Body of pancreas (tissue), 4 donors: ENCODE data around the gene ROBO1. TPM values are rescaled to one million over a fixed set of nuclear protein-coding genes. Genes with fewer than 3 reads are reported as not detected.

Source experiments
- ATAC-seq: fragments of 150-250 bp; one replicate; pipeline ENCODE4 v1.9.1; 2016
- DNase-seq, 4 donors: peaks; one replicate each; pipeline ENCODE4 v3.0.0-alpha.2; 2019
- H3K27ac ChIP-seq, 4 donors: fragments of 200-600 bp; sonication (generic); 1 replicate in 3 of 4; 2 replicates in 1 of 4; pipeline versions ENCODE4 v1.5.1 to v1.6.1; 2016 to 2019; ENCODE audit warnings: mild to moderate bottlenecking in 1 of 4, mixed read lengths in 1 of 4, moderate library complexity in 1 of 4
- H3K27me3 ChIP-seq, 2 donors: fragments of 200-600 bp; sonication (generic); one replicate each; pipeline ENCODE4 v1.6.0; 2016; ENCODE audit warnings: mild to moderate bottlenecking in 1 of 2
- H3K36me3 ChIP-seq, 2 donors: fragments of 200-600 bp; sonication (generic); replicated peaks in 1 of 2; 2 replicates each; pipeline ENCODE4 v1.5.1; 2016; ENCODE audit warnings: low read depth in 2 of 2; ENCODE audit not compliant: insufficient read depth in 1 of 2
- H3K4me1 ChIP-seq: fragments of 200-600 bp; sonication (generic); one replicate; pipeline ENCODE4 v1.6.0; 2016
- H3K4me3 ChIP-seq, 2 donors: fragments of 200-600 bp; sonication (generic); 1 replicate in 1 of 2; 2 replicates in 1 of 2; pipeline ENCODE4 v1.5.1; 2016 to 2019
- H3K9me3 ChIP-seq, 3 donors: fragments of 200-600 bp; sonication (generic); 1 replicate in 2 of 3; 2 replicates in 1 of 3; pipeline ENCODE4 v1.5.1; 2016
- POLR2A ChIP-seq, 3 donors: fragments of 450-650 bp; IDR thresholded peaks; one replicate each; pipeline ENCODE4 v1.6.1; 2016; ENCODE audit warnings: antibody characterized with exemption in 3 of 3, mild to moderate bottlenecking in 2 of 3
- WGBS, 2 donors: methylation state at CpG; one replicate each; pipeline ENCODE4 v1.1.5; 2017; 5-methylcytosine and 5-hydroxymethylcytosine counted together
- intact Hi-C: fragments of 100-400 bp; cut with DNase I; formaldehyde crosslinking; loops from one replicate; pipeline ENCODE4 v1.15.1; 2023
- total RNA-seq, 2 donors: library from RNA; depleted of rRNA; stranded (reverse); fragments of >200 nt; gene quantifications; one replicate each; pipeline ENCODE4 v1.1.0, GENCODE V29; 2016
- TF ChIP-seq, protein P1 (sequence below), 7 experiments: fragments of 450-650 bp in 4 of 7; fragments of 200-600 bp in 3 of 7; sonication (generic) in 3 of 7; IDR thresholded peaks; one replicate each; pipeline ENCODE4 v1.5.1; 2016 to 2019; ENCODE audit warnings: antibody characterized with exemption in 7 of 7

ROBO1 gene
- total RNA-seq, 2 donors from 2014 or later: 3.9 to 9.9 TPM

DNA sequence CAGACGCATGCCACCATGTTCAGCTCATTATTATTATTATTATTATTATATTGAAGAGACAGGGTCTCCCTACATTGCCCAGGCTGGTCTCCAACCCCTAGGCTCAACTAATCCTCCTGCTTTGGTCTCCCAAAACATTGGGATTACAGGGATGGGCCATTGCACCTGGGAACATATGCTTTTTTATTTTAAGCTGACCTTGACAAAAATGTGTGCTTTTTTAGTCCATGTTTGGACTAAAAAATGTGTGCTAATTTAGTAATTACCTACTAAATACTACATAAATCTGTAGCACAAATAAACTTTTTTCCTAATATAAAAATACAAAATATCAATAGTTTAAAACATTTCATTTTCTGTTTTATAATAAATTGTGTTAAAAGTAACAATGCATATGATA, 693.2 kb downstream of the ROBO1 start:
- Histone ChIP-seq H3K4me3 (no peak overlapping the region), H3K9me3 (no peaks in the 10 kb centered on the region), H3K36me3 (no peaks in the 10 kb centered on the region), H3K4me1 (no peaks in the 10 kb centered on the region), H3K27ac (no peak overlapping the region), H3K27me3 (no peaks in the 10 kb centered on the region)
- WGBS, 2 donors: 72 to 80% methylated on average over 1 of the region's 1 CpG
- DNase-seq (no peak), ATAC-seq (no peak)
- no peak for TF ChIP-seq POLR2A (IDR thresholded peaks at IDR 0.05)
- TF ChIP-seq, protein P1, sequence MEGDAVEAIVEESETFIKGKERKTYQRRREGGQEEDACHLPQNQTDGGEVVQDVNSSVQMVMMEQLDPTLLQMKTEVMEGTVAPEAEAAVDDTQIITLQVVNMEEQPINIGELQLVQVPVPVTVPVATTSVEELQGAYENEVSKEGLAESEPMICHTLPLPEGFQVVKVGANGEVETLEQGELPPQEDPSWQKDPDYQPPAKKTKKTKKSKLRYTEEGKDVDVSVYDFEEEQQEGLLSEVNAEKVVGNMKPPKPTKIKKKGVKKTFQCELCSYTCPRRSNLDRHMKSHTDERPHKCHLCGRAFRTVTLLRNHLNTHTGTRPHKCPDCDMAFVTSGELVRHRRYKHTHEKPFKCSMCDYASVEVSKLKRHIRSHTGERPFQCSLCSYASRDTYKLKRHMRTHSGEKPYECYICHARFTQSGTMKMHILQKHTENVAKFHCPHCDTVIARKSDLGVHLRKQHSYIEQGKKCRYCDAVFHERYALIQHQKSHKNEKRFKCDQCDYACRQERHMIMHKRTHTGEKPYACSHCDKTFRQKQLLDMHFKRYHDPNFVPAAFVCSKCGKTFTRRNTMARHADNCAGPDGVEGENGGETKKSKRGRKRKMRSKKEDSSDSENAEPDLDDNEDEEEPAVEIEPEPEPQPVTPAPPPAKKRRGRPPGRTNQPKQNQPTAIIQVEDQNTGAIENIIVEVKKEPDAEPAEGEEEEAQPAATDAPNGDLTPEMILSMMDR (IDR thresholded peaks at IDR 0.05): no peak
- intact Hi-C loops: no loop called here

DNA sequence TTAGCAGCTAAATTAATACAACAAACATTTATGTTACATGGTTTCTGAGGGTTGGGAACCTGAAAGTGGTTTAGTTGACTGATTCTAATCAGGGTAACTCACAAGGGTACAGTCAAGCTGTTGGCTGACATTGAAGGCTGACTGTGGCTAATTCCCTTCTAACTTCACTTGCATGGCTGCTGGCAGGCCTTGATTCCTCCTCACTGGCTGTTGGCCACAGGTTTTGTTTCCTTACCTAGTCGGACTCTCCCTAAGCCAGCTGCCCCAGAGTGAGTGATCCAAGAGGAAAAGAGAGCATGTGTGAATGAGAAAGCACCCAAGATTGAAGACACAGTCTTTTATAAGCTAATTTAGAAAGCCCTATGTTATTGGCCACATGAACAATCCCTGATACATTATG, 700.1 kb downstream of the ROBO1 start:
- H3K9me3 ChIP-seq: no peaks in the 10 kb centered on the region
- 37 to 52% methylated on average over 1 of the region's 1 CpG for WGBS, 2 donors
- no peaks in the 10 kb centered on the region for H3K36me3 ChIP-seq
- H3K27ac ChIP-seq: no peak overlapping the region
- no peak for ATAC-seq
- no peaks in the 10 kb centered on the region for H3K27me3 ChIP-seq
- H3K4me3 ChIP-seq: no peak overlapping the region
- no peak for TF ChIP-seq POLR2A (IDR thresholded peaks at IDR 0.05)
- TF ChIP-seq, protein P1 (IDR thresholded peaks at IDR 0.05): no peak
- H3K4me1 ChIP-seq: no peaks in the 10 kb centered on the region
- no peak for DNase-seq
- intact Hi-C loops: no loop called here

DNA sequence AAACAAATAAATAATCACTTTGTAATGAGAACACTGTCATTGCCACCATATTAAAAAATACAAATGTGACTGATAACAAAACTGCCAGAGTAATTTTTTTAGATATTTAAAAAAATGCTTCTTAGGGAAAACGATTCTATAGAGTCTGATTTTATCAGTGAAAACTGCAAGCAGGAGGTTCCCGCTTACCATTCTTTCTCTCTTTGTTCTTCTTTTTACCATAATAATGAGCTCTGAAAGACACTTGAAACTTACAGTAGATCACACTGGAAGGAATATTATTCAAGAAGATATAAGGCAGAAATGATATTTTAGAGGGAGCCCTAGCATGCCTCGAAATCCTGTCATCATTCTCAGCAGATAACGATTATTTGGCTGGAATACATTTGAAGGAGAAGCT, 701.3 kb downstream of the ROBO1 start:
- intact Hi-C loops: no loop called here
- Histone ChIP-seq H3K4me3 (no peak overlapping the region), H3K4me1 (no peaks in the 10 kb centered on the region), H3K27me3 (no peaks in the 10 kb centered on the region), H3K27ac (no peak overlapping the region), H3K36me3 (no peaks in the 10 kb centered on the region), H3K9me3 (no peaks in the 10 kb centered on the region)
- ATAC-seq (no peak), DNase-seq (no peak)
- TF ChIP-seq, protein P1 (IDR thresholded peaks at IDR 0.05): no peak
- no peak for TF ChIP-seq POLR2A (IDR thresholded peaks at IDR 0.05)
- 54 to 59% methylated on average over 4 of the region's 4 CpGs for whole genome bisulfite sequencing, 2 donors

DNA sequence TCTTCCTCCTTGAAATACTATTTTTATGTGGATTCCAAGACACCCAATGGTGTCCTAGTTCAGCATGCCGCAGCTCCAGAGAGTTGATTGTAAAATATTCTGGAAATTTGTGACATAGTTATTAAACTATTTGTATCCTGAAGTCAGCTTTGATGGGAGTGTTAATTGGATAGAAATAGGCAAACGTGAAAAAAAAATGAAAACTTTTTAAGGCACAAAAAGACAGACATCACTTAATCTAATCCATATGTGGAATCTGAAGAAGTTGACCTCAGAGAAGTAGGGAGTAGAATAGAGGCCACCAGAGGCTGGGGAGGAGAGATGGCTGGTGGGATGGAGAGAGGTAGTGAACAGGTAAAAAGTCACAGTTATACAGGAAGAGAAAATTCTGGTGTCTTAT, 704.2 kb downstream of the ROBO1 start:
- Histone ChIP-seq H3K36me3 (no peaks in the 10 kb centered on the region), H3K4me1 (no peaks in the 10 kb centered on the region), H3K9me3 (no peaks in the 10 kb centered on the region), H3K27me3 (no peaks in the 10 kb centered on the region), H3K4me3 (no peak overlapping the region), H3K27ac (no peak overlapping the region)
- 50 to 61% methylated on average over 2 of the region's 2 CpGs for WGBS, 2 donors
- DNase-seq (no peak), ATAC-seq (no peak)
- intact Hi-C loops: no loop called here
- TF ChIP-seq, protein P1 (IDR thresholded peaks at IDR 0.05): no peak
- TF ChIP-seq POLR2A (IDR thresholded peaks at IDR 0.05): no peak

DNA sequence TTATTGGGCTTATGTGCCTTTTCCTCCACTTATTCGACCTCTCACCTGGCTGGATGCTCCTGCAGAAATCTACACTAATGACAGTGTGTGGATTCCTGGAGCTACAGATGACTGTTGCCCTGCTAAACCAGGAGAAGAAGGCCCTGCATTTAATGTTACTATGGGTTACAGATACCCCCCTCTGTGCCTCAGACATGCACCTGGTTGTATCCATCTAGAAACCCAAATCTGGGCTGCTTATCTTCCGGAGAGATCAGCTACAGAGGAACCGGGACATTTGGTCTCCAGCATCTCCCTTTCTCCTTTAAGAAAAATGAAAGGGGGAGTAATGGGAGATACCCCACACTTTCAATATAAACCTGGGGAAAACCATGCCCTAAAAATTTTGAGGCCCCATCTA, 710.0 kb downstream of the ROBO1 start:
- DNase-seq (no peak), ATAC-seq (no peak)
- no peak overlapping the region for H3K4me3 ChIP-seq
- H3K27ac ChIP-seq: no peak overlapping the region
- H3K27me3 ChIP-seq: no peaks in the 10 kb centered on the region
- WGBS, 2 donors: 56 to 65% methylated on average over 3 of the region's 3 CpGs
- no peaks in the 10 kb centered on the region for H3K9me3 ChIP-seq
- intact Hi-C loops: no loop called here
- H3K4me1 ChIP-seq: no peaks in the 10 kb centered on the region
- H3K36me3 ChIP-seq: no peaks in the 10 kb centered on the region
- TF ChIP-seq POLR2A (IDR thresholded peaks at IDR 0.05): no peak
- TF ChIP-seq, protein P1 (IDR thresholded peaks at IDR 0.05): no peak
